Measurements from ENCODE around the gene N4BP3.

The N4BP3 gene

DNA sequence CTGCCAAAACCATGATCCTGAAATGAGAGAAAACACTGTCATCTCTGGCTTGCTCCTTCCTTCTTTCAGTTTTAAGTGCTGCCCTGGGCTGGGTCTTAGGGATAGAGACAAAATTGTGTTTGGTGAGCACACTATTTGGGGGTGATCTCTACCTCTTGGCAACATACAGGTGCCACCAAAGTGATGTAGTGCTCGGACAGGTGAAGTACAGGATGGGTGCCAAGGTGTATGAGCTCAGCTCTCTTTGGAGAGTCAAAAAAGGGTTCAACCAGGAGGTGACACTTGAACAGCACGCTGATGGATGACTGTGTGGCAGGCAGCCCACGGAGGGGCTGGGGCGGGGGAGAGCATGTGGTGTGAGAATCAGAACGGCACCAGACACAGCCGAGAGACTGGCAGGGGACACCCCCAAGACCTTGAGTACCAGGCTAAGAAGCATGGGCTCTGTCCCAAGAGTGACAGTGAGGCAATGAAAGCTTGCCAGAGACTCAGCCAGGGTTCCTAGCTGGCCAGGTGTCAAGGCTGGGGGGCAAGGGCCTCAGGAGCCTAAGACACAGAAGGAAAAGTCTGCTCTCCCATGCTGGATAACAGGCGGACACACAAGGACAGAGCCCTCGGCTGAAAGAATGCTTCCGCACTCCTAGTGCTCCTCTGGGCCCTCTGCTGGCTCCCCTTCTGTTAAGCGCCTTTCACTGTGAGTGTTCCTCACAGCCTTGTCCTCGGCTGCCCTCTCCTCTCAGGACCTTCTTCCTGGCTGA is 37.8 kb downstream of the N4BP3 start:
- Histone ChIP-seq H3K27me3 (ENCODE audit: insufficient read depth, poor library complexity, severe bottlenecking) (no peaks in the 10 kb centered on the region), H3K27ac (replicated peaks) (no peak overlapping the region), H3K4me3 (replicated peaks; ENCODE audit: insufficient read depth, low read length) (no peak overlapping the region)
- TF ChIP-seq POLR2AphosphoS5 (IDR thresholded peaks at IDR 0.05; ENCODE audit: low read depth) (0 out of 2 replicates have a peak, but pooled peaks have one; percentile 23), SPI1 (IDR thresholded peaks at IDR 0.05; ENCODE audit: borderline replicate concordance, low read depth) (no peak)
- DNase-seq (ENCODE audit: low read depth in 1 of 2, low spot score in 1 of 2), result no peak

DNA sequence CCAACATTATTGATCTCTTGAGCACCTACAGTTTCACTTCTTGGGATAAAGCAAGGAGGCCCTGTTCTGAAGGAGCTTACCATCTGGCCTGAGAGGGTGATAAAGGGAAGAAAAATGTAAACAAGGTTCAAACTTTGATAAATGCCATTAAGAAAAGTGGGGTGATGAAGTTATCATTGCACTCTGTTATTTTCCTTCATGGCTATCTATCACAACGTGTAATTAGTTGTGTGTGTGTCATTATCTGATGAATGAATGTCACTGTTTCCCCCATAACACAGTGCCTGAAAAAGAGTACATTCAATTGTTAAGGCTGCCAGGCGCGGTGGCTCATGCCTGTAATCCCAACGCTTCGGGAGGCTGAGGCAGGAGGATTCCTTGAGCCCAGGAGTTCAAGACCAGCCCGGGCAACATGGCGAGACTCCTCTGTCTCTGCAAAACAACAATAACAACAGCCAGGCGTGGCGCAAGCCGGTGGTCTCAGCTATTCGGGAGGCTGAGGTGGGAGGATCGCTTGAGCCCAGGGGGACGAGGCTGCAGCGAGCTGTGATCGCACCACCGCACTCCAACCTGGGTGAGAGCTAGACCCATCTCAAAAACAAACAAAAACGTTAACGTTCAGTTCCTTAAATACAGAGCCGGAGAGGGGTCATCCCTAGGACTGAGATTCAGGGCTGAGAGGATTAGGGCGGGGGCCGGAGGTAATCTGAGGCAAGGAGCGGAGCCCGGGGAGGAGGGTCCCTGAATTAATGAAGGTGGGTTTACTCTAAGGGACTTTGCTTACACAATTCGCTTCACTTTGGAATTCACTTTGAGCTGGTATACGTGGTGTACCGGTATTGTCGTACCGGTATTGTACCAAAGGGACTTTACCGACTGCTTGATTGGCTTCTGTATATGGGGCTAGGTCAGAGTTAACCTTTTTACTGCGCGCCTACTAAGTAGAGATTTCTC is 39.4 kb downstream of the N4BP3 start:
- Histone ChIP-seq H3K4me3 (replicated peaks; ENCODE audit: insufficient read depth, low read length) (peak overlapping the region; percentile 90), H3K27me3 (ENCODE audit: insufficient read depth, poor library complexity, severe bottlenecking) (no peaks in the 10 kb centered on the region), H3K27ac (replicated peaks) (peak overlapping the region; percentile 60)
- TF ChIP-seq SPI1 (IDR thresholded peaks at IDR 0.05; ENCODE audit: borderline replicate concordance, low read depth), result no peak
- TF ChIP-seq POLR2AphosphoS5 (IDR thresholded peaks at IDR 0.05; ENCODE audit: low read depth), result no peak
- no peak for TF ChIP-seq GABPA (IDR thresholded peaks at IDR 0.05; ENCODE audit: low read depth)
- TF ChIP-seq, protein P1, sequence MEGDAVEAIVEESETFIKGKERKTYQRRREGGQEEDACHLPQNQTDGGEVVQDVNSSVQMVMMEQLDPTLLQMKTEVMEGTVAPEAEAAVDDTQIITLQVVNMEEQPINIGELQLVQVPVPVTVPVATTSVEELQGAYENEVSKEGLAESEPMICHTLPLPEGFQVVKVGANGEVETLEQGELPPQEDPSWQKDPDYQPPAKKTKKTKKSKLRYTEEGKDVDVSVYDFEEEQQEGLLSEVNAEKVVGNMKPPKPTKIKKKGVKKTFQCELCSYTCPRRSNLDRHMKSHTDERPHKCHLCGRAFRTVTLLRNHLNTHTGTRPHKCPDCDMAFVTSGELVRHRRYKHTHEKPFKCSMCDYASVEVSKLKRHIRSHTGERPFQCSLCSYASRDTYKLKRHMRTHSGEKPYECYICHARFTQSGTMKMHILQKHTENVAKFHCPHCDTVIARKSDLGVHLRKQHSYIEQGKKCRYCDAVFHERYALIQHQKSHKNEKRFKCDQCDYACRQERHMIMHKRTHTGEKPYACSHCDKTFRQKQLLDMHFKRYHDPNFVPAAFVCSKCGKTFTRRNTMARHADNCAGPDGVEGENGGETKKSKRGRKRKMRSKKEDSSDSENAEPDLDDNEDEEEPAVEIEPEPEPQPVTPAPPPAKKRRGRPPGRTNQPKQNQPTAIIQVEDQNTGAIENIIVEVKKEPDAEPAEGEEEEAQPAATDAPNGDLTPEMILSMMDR (IDR thresholded peaks at IDR 0.05; ENCODE audit: insufficient read depth, low read length), result no peak
- TF ChIP-seq, protein P2, sequence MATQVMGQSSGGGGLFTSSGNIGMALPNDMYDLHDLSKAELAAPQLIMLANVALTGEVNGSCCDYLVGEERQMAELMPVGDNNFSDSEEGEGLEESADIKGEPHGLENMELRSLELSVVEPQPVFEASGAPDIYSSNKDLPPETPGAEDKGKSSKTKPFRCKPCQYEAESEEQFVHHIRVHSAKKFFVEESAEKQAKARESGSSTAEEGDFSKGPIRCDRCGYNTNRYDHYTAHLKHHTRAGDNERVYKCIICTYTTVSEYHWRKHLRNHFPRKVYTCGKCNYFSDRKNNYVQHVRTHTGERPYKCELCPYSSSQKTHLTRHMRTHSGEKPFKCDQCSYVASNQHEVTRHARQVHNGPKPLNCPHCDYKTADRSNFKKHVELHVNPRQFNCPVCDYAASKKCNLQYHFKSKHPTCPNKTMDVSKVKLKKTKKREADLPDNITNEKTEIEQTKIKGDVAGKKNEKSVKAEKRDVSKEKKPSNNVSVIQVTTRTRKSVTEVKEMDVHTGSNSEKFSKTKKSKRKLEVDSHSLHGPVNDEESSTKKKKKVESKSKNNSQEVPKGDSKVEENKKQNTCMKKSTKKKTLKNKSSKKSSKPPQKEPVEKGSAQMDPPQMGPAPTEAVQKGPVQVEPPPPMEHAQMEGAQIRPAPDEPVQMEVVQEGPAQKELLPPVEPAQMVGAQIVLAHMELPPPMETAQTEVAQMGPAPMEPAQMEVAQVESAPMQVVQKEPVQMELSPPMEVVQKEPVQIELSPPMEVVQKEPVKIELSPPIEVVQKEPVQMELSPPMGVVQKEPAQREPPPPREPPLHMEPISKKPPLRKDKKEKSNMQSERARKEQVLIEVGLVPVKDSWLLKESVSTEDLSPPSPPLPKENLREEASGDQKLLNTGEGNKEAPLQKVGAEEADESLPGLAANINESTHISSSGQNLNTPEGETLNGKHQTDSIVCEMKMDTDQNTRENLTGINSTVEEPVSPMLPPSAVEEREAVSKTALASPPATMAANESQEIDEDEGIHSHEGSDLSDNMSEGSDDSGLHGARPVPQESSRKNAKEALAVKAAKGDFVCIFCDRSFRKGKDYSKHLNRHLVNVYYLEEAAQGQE (IDR thresholded peaks at IDR 0.05; ENCODE audit: insufficient replicate concordance, low read depth), result no peak
- DNase-seq (ENCODE audit: low read depth in 1 of 2, low spot score in 1 of 2), result no peak

DNA sequence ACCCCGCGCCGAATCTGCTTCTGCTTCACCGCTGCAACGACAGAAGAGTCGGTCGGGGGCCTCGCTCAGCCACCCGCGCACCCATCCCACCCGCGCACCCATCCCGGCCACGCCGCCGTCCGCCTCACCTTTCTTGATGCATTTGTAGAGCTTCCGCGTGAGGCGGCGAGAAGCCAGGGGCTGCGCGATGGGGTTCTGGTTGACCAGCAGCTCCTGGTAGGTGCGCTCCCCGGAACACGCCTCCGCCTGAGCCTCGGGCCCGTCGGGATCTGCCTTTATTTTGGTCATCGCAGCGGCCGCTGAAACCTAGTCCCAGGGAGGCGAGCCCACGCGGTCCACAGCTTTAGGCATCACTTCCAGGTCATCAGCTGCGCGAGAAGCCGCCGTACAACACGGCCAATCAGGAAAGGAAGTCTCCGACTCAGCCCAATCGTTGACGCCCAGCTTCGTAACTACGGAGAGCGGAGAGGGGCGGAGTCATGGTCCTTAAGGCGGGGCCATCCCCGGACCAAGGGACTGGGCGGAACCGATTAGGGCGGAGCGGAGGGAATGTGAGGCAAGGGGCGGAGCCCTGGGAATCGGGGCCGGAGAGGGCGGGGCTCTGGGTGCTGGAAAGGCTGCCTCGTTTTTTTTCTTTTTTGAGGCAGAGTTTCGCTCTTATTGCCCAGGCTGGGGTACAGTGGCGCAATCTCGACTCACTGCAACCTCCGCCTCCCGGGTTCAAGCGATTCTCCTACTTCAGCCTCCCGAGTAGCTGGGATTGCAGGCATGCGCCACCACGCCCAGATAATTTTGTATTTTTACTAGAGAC is 40.4 kb downstream of the N4BP3 start, which contains the start of gene NHP2:
TSS of gene NHP2 (minus strand) at position 356 of the 811 bp plus-strand sequence. CDS start at position 288, 68 bp downstream.
- Histone ChIP-seq H3K27ac (replicated peaks) (peak within 1 kb of the TSS; percentile 60), H3K4me3 (replicated peaks; ENCODE audit: insufficient read depth, low read length) (peak within 1 kb of the TSS; percentile 90), H3K27me3 (ENCODE audit: insufficient read depth, poor library complexity, severe bottlenecking) (no peaks in the 10 kb centered on the region)
- peak; percentile 97 to 99 for DNase-seq (ENCODE audit: low read depth in 1 of 2, low spot score in 1 of 2)
- peak; percentile 77; the same call in 1 of the 2 replicates for TF ChIP-seq SPI1 (IDR thresholded peaks at IDR 0.05; ENCODE audit: borderline replicate concordance, low read depth)
- TF ChIP-seq, protein P2 (IDR thresholded peaks at IDR 0.05; ENCODE audit: insufficient replicate concordance, low read depth), result no peak
- TF ChIP-seq, protein P1 (IDR thresholded peaks at IDR 0.05; ENCODE audit: insufficient read depth, low read length), result no peak
- TF ChIP-seq GABPA (IDR thresholded peaks at IDR 0.05; ENCODE audit: low read depth), result peak; percentile 44; the same call in 1 of the 2 replicates
- TF ChIP-seq POLR2AphosphoS5 (IDR thresholded peaks at IDR 0.05; ENCODE audit: low read depth), result peak; percentile 70

Data from HL-60 (cell line).